ENCODE results near the gene HCN1. TPM values are rescaled to one million over a fixed set of nuclear protein-coding genes. Genes with fewer than 3 reads are reported as not detected.

The HCN1 gene
- not detected in 2 replicates for total RNA-seq

GRCh38 chr5:45696206-45696836 lies at the start of gene HCN1:
Gene HCN1, minus strand, starts transcription at chr5:45696380.

Measured in bronchus fibroblast of lung (primary cell).